SKM-1 (cell line): Measurements from ENCODE around the gene UBTD2.
A peak's percentile ranks its signal among the peaks of the same experiment; 100 is the strongest.
"Not testable (repeated sequence)": the region's sequence is repeated elsewhere in the genome, so short reads cannot be mapped to it uniquely, and the experiment has no call there.

Experiments used
- DNase-seq: peaks from one replicate; lab custom pipeline; 2025; ENCODE audit not compliant: unreplicated experiment; lab: John Stamatoyannopoulos, UW

The UBTD2 gene

GRCh38 chr5:172283020-172283861 lies at the start of gene UBTD2:
UBTD2 (minus strand) TSS chr5:172283764; CDS start chr5:172283665, 99 bp downstream.
- peak; percentile 77 for DNase-seq

DNA sequence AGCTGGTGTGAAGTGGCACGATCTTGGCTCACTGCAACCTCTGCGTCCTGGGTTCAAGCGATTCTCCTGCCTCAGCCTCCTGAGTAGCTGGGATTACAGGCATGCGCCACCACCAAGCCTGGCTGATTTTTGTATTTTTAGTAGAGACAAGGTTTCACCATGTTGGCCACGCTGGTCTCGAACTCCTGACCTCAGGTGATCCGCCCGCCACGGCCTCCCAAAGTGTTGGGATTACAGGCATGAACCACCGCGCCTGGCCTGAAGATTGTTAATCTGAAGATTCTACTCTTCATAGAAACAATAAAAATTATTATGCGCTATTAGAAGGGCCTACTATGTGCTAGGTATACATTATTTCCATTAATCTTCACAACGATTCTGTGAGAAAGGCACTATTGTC lies 43.3 kb upstream of the UBTD2 start:
- DNase-seq = not testable (repeated sequence)

DNA sequence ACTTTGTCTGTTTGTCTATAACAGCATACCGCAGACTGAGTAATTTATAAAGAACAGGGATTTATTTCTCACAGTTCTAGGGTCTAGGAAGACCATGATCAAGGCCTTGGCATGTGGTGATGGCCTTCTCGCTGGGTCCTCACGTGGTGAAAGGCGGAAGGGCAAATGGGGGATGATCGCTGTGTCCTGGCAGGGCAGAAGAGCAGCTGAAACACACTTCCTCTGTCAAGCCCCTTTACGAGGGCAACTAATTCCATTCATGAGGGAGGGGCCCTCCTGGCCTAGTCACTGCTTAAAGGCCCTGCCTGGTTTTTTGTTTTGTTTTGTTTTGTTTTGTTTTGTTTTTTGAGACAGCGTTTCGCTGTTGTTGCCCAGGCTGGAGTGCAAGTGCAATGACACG lies 41.9 kb upstream of the UBTD2 start:
- DNase-seq = no peak

DNA sequence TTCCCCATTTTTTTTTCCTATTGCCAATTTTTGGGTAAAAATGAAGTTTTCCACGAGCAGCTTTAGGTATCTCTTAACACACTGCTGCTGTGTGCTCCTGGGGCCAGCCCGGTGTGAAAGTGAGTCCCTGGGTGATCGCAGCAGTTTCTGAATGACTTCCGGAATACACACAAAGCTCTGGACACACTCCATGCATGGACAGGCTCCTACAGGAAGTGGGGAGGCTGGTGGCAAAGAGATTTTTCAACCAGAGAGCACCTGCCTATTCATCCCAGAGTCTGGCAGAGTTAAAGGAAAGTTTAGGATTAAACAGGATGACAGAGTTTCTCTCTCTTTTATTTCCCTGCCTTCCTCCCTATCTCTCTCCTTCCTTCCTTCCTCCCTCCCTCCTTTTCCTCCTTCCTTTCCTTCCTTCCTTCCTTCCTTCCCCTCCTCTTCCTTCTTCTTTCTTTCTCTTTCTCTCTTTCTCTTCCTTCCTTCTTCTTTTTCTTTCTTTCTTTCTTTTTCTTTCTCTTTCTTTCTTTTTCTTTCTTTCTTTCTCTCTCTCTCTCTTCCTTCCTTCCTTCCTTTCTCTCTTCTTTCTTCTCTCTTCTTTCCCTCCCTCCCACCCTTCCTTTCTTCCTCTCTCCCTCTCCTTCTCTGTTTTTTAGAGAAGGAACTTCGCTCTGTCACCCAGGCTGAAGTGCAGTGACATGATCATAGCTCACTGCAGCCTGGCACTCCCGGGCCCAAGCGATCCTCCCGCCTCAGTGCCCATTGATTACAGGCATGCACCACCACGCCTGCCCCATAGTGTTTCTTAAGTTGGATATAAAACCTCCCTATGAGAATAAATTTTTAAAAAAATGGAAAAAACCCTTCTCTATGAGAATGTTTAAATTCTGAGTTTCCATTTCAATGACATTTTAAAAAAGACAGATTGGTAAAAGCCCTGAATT lies 38.7 kb upstream of the UBTD2 start:
- no peak for DNase-seq

GRCh38 chr5:172321593-172321992 lies 38.0 kb upstream of the UBTD2 start:
- DNase-seq = no peak

GRCh38 chr5:172319708-172320441 lies 36.3 kb upstream of the UBTD2 start:
- no peak for DNase-seq

- no peak for DNase-seq
Observed at GRCh38 chr5:172315587-172316493, 32.3 kb upstream of the UBTD2 start.

- no peak for DNase-seq
Observed at GRCh38 chr5:172313915-172314314, 30.4 kb upstream of the UBTD2 start.

GRCh38 chr5:172312286-172312685 lies 28.7 kb upstream of the UBTD2 start:
- no peak for DNase-seq

DNA sequence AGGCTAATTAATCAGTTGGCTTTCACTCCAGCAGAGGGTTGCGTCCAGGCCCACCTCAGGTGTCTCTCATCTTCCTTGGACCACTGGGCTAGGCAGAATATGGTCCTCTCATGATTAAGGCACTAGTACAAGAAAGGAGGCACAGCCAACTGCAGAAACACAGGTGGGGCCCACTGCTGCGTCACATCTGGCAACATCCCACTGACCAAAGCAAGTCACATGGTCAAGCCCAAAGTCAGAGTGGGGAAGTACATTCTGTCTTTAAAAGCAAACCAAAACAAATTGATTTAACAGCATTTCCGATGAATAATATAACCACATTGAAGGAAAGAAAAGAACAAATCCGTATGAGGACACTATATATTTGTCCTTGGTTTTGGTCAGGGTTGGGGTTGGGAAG lies 28.0 kb upstream of the UBTD2 start:
- no peak for DNase-seq

GRCh38 chr5:172311026-172311425 lies 27.5 kb upstream of the UBTD2 start:
- DNase-seq = no peak

DNA sequence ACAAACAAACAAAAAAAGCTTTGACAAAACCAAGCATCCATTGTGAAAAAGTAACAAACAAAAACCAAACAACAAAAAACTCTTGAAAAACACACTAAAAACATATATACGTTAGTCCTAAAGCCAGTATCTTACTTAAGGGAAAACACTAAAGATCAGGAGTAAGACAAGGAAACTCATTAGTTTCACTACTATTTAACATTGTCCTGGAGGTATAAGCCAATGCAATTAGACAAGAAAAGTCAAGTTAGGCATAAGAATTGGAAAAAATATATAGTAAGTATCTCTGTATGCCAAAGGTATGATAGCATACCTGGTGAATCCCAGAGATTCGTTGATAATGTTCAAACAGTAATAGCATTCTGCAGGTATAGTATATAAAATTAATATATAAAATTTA lies 21.8 kb upstream of the UBTD2 start:
- no peak for DNase-seq

GRCh38 chr5:172303572-172304335 lies 20.2 kb upstream of the UBTD2 start:
- no peak for DNase-seq

- no peak for DNase-seq
Observed at GRCh38 chr5:172303162-172303561, 19.6 kb upstream of the UBTD2 start.

DNA sequence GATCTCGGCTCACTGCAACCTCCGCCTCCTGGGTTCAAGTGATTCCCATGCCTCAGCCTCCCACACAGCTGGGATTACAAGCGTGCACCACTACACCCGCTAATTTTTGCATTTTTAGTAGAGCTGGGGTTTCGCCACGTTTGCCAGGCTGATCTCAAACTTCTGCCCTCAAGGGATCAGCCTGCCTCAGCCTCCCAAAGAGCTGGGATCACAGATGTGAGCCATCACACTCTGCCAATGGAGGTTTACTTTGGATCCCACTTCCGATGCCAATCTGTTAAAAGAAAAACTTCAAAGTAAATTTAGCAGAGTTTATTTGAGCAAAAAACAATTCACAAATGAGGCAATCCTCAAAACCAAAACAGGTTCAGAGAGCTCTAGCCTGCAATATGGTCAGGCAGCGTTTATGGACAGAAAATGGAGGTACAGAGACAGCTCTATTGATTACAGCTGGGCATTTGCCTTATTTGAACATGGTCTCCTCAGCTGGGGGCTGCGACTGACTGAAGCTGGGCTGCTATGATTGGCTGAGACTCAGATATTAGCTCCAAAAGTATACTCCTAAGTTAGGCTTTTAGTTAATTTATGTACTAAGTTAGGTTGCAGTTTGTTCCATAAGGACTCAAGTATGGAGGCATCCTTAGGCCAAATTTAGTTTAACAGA lies 18.6 kb upstream of the UBTD2 start:
- DNase-seq = no peak

DNA sequence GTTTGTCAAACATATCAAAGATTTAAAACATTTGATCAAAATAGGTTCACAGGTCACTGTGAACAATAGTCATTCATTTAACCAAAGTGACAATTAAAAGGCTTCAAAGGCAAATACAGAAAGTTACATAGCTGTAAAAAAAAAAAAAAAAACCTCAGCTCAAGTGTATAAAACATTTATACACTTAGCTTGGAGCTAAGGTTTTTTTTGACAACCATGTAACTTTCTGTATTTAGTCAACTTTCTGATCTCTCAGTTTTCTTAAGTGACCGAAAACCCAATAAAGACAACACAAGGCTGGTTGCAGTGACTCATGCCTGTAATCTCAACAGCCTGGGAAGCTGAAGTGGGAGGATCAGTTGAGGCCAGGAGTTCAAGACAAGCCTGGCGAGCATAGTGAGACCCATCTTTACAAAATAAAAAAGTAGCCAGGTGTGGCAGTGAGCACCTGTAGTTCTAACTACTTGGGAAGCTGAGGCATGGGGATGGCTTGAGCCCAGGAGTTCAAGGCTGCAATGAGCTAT lies 16.4 kb upstream of the UBTD2 start:
- no peak for DNase-seq

GRCh38 chr5:172294831-172295230 lies 11.3 kb upstream of the UBTD2 start:
- no peak for DNase-seq

DNA sequence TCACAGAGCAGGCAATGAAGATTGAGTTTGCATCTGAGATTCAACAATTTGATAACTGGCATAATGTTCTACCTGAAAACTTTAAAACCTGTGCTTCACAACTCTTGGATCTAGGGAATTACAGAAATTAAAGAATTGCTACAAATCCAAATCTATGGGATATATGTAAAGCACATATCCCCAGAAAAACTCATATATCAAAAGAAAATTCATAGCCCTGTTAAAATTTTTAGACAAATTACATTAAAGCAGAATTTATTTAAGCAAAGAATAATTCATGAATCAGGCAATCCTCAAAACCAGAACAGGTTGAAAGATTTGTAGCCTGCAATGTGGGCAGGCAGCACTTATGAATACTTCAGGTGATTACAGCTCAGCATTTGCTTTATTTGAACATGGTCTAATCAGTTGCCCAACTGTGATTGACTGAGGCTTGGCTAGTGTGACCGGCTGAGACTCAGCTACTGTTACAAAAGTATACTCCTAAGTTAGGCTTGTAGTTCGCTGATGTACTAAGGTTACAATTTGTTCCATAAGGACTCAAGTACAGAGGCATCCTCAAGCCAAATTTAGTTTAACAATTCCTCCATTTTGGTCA lies 10.3 kb upstream of the UBTD2 start:
- DNase-seq = no peak
